HepG2 (cell line): ENCODE results near the gene AADACL4. TPM values are rescaled to one million over a fixed set of nuclear protein-coding genes. Genes with fewer than 3 reads are reported as not detected.

ENCODE experiments used
- ATAC-seq: fragments of 200-7000 bp; cut with Tn5 transposase; 3 replicates; pipeline ENCODE4 v1.9.1; 2020; ENCODE audit warnings: mild to moderate bottlenecking, moderate library complexity
- BruUV-seq: library from RNA; stranded (reverse); fragments of 400-500 nt; replicated peaks from 2 replicates; lab custom pipeline; 2021; lab: Mats Ljungman, UMichigan
- CTCF ChIA-PET: fragments of 300-600 bp; formaldehyde crosslinking; extraction: SDS; loops from one replicate; lab custom pipeline; 2021; ENCODE audit warnings: low total read pairs, inconsistent platforms, low intra/inter-chr PET ratio; lab: Yijun Ruan, JAX
- POLR2A ChIA-PET: fragments of 350-600 bp; sonication (Branson Sonifier 250); formaldehyde crosslinking; loops from one replicate; lab custom pipeline; 2020; ENCODE audit warnings: antibody characterized with exemption, inconsistent platforms; lab: Yijun Ruan, JAX
- DNase-seq: peaks from one replicate; pipeline ENCODE4 v3.0.0-alpha.2; 2015; ENCODE audit warnings: low spot score
- FAIRE-seq: peaks from 3 replicates; lab custom pipeline; 2011; peaks lifted over from hg19 to GRCh38; lab: Jason Lieb, UNC
- H2AFZ ChIP-seq: one replicate; pipeline ENCODE4 v1.6.1; 2011; ENCODE audit warnings: low read length, inconsistent platforms
- H3K27ac ChIP-seq: fragments of 300-600 bp; 3 replicates; pipeline ENCODE4 v1.8.0; 2011; ENCODE audit warnings: mixed run types, mild to moderate bottlenecking, mixed read lengths, low read length, inconsistent platforms; ENCODE audit not compliant: insufficient read depth; ENCODE audit errors: extremely low read length
- H3K27me3 ChIP-seq, 2 experiments: fragments of 200-600 bp in 1 of 2; 2 replicates in 1 of 2; 3 replicates in 1 of 2; pipeline versions ENCODE4 v1.6.0 to v1.8.0; 2011; ENCODE audit warnings: low read length in 2 of 2, mild to moderate bottlenecking in 2 of 2, moderate library complexity in 2 of 2, inconsistent platforms in 1 of 2; ENCODE audit not compliant: insufficient read depth in 2 of 2, control insufficient read depth in 1 of 2
- H3K36me3 ChIP-seq, 2 experiments: fragments of 200-600 bp in 1 of 2; replicated peaks in 1 of 2; 2 replicates in 1 of 2; 3 replicates in 1 of 2; pipeline versions ENCODE4 v1.5.1 to v1.8.0; 2011; ENCODE audit warnings: low read length in 2 of 2, inconsistent platforms in 1 of 2; ENCODE audit not compliant: insufficient read depth in 2 of 2, control insufficient read depth in 1 of 2
- H3K4me1 ChIP-seq: 2 replicates; pipeline ENCODE4 v1.5.1; 2012; ENCODE audit warnings: low read length, inconsistent platforms; ENCODE audit not compliant: insufficient read depth
- H3K4me2 ChIP-seq: 2 replicates; pipeline ENCODE4 v1.6.0; 2011; ENCODE audit warnings: low read depth, low read length, inconsistent platforms
- H3K4me3 ChIP-seq, 3 experiments: fragments of 200-600 bp in 1 of 3; sonication (generic), shearing (Covaris generic) in 1 of 3; replicated peaks in 1 of 3; 2 replicates each; pipeline ENCODE4 v1.5.1; 2011 to 2016; ENCODE audit warnings: low read length in 3 of 3, inconsistent platforms in 2 of 3, low read depth in 2 of 3, mild to moderate bottlenecking in 2 of 3, control low read depth in 1 of 3, mixed read lengths in 1 of 3; ENCODE audit not compliant: insufficient read depth in 1 of 3
- H3K79me2 ChIP-seq: one replicate; pipeline ENCODE4 v1.6.1; 2011; ENCODE audit warnings: low read length, inconsistent platforms; ENCODE audit not compliant: insufficient read depth
- H3K9ac ChIP-seq: 2 replicates; pipeline ENCODE4 v1.6.0; 2011; ENCODE audit warnings: mild to moderate bottlenecking, low read depth, low read length, inconsistent platforms; ENCODE audit not compliant: insufficient read depth
- H3K9me3 ChIP-seq: 2 replicates; pipeline ENCODE4 v1.5.1; 2012; ENCODE audit warnings: mild to moderate bottlenecking, low read length
- H4K20me1 ChIP-seq: 2 replicates; pipeline ENCODE4 v1.6.0; 2011; ENCODE audit warnings: inconsistent platforms, mild to moderate bottlenecking, low read length, moderate library complexity; ENCODE audit not compliant: insufficient read depth
- AGO2 ChIP-seq: fragments of 200-400 bp; formaldehyde crosslinking; optimal IDR thresholded peaks from 2 replicates; pipeline ENCODE3; 2017; ENCODE audit warnings: mild to moderate bottlenecking, low read depth, low read length, moderate library complexity
- ELF3 ChIP-seq: IDR thresholded peaks from 2 replicates; pipeline ENCODE4 v1.6.1; 2016; ENCODE audit warnings: missing genetic modification reagents, missing compliant biosample characterization
- MBNL3 ChIP-seq: fragments of 250-450 bp; sonication (Bioruptor Pico); conservative IDR thresholded peaks from 2 replicates; pipeline ENCODE4 v1.8.0; 2022; ENCODE audit warnings: mild to moderate bottlenecking, inconsistent platforms
- POLR2A ChIP-seq, 2 experiments: IDR thresholded peaks; 2 replicates each; pipeline ENCODE4 v1.6.1; 2011; ENCODE audit warnings: low read depth in 2 of 2, low read length in 2 of 2, mild to moderate bottlenecking in 1 of 2, moderate library complexity in 1 of 2; ENCODE audit not compliant: insufficient read depth in 1 of 2
- RBFOX2 ChIP-seq: fragments of 200-400 bp; formaldehyde crosslinking; IDR thresholded peaks from 2 replicates; pipeline ENCODE4 v1.6.1; 2017; ENCODE audit warnings: low read depth, mild to moderate bottlenecking, low read length
- SOX13 ChIP-seq, 3 experiments: fragments of 450-650 bp in 1 of 3; sonication (generic) in 1 of 3; formaldehyde crosslinking in 1 of 3; IDR thresholded peaks in 2 of 3; conservative IDR thresholded peaks in 1 of 3; 2 replicates each; pipeline versions ENCODE4 v1.5.0 to v1.6.1; 2016 to 2020; ENCODE audit warnings: antibody characterized with exemption in 1 of 3, mild to moderate bottlenecking in 1 of 3, missing compliant biosample characterization in 1 of 3, missing genetic modification reagents in 1 of 3, moderate library complexity in 1 of 3
- ZBTB20 ChIP-seq: sonication (generic); formaldehyde crosslinking; IDR thresholded peaks from 2 replicates; pipeline ENCODE4 v1.8.1; 2023; ENCODE audit warnings: missing genetic modification reagents, low read depth, mild to moderate bottlenecking, borderline replicate concordance
- ZFP1 ChIP-seq: IDR thresholded peaks from 2 replicates; pipeline ENCODE4 v1.6.1; 2016
- ZFP36 ChIP-seq: fragments of 150-350 bp; IDR thresholded peaks from 2 replicates; pipeline ENCODE4 v1.6.1; 2018; ENCODE audit warnings: borderline replicate concordance, low read length, low read depth; ENCODE audit not compliant: partially characterized antibody
- ZFY ChIP-seq: sonication (generic); formaldehyde crosslinking; IDR thresholded peaks from 2 replicates; pipeline ENCODE4 v1.4.0; 2020; ENCODE audit warnings: missing genetic modification reagents
- ZNF33A ChIP-seq: sonication (generic); formaldehyde crosslinking; IDR thresholded peaks from 2 replicates; pipeline ENCODE4 v1.5.1; 2020; ENCODE audit warnings: missing genetic modification reagents, mild to moderate bottlenecking, moderate library complexity, borderline replicate concordance
- ZNF343 ChIP-seq: sonication (generic); formaldehyde crosslinking; IDR thresholded peaks from 2 replicates; pipeline ENCODE4 v1.4.0; 2020; ENCODE audit warnings: mild to moderate bottlenecking, missing genetic modification reagents
- ZNF567 ChIP-seq: sonication (generic); formaldehyde crosslinking; IDR thresholded peaks from 2 replicates; pipeline ENCODE4 v1.8.1; 2023; ENCODE audit warnings: mild to moderate bottlenecking, missing genetic modification reagents, borderline replicate concordance
- ZNF569 ChIP-seq: sonication (generic); formaldehyde crosslinking; IDR thresholded peaks from 2 replicates; pipeline ENCODE4 v1.5.0; 2020; ENCODE audit warnings: mild to moderate bottlenecking, missing genetic modification reagents, moderate library complexity, borderline replicate concordance
- WGBS: methylation state at CpG from one replicate; pipeline ENCODE4 v1.1.6; 2017; ENCODE audit warnings: low lambda C conversion rate; 5-methylcytosine and 5-hydroxymethylcytosine counted together
- in situ Hi-C: cut with HindIII; loops from 2 replicates; pipeline ENCODE4 v1.10.0; 2017; ENCODE audit warnings: low pct_unique_long_range_greater_than_20kb; ENCODE audit not compliant: extremely low pct_ligation_motif_present
- intact Hi-C: fragments of 100-400 bp; cut with micrococcal nuclease; formaldehyde crosslinking; loops from one replicate; pipeline ENCODE4 v1.10.0; 2022; ENCODE audit not compliant: unreplicated experiment
- polyA plus RNA-seq, 8 experiments: library from polyadenylated mRNA; depleted of rRNA in 3 of 8; stranded (reverse) in 7 of 8; unstranded in 1 of 8; fragments of >200 nt; fragmentation: Illumina TruSeq in 4 of 8; extraction: Trizol in 4 of 8; gene quantifications; 2 replicates each; pipeline versions ENCODE4 v1.2.1 to v1.2.3, GENCODE V29; 2011 to 2016; ENCODE audit warnings: low read depth in 4 of 8, missing spikeins in 1 of 8, mixed read lengths in 1 of 8; ENCODE audit not compliant: insufficient read depth in 1 of 8
- total RNA-seq, 5 experiments: library from RNA; depleted of rRNA; stranded (reverse); fragments of >200 nt; fragmentation: Illumina TruSeq; extraction: Trizol; gene quantifications; 2 replicates each; pipeline ENCODE4 v1.2.3, GENCODE V29; 2016; ENCODE audit warnings: low read depth in 1 of 5
- TF ChIP-seq, protein P1 (sequence below): sonication (generic); formaldehyde crosslinking; IDR thresholded peaks from 2 replicates; pipeline ENCODE4 v1.4.0; 2020; ENCODE audit warnings: mild to moderate bottlenecking, low read depth, missing genetic modification reagents

AADACL4 gene
- total and polyA plus RNA-seq, 2 of the 13 experiments (the other 11 are each of a cell fraction or from before 2014, with no cell fraction given), result not detected

GRCh38 chr1:12604986-12605385 lies 38.9 kb upstream of the AADACL4 start:
- peaks cover 96% of the 10 kb centered on the region for H3K4me1 ChIP-seq
- WGBS, result 96% methylated on average over 9 of the region's 9 CpGs
- H4K20me1 ChIP-seq, result peaks cover 91% of the 10 kb centered on the region
- no peak overlapping the region for H2AFZ ChIP-seq
- no peaks in the 10 kb centered on the region for H3K9me3 ChIP-seq
- peaks cover 11 to 41% of the 10 kb centered on the region in 2 experiments for H3K36me3 ChIP-seq
- FAIRE-seq, result no peak
- H3K27me3 ChIP-seq, result no peaks in the 10 kb centered on the region
- H3K79me2 ChIP-seq, result peaks cover 81% of the 10 kb centered on the region
- ATAC-seq, result no peak
- no peak overlapping the region for H3K4me3 ChIP-seq
- in situ Hi-C loops (no loop called here), intact Hi-C loops (loop anchor here (1.0 kb wide), 1 partner anchor 11 kb away; no protein-coding TSS in a partner anchor)
- TF ChIP-seq ZFP1 (no peak), RBFOX2 (no peak), AGO2 (peak; percentile 24), POLR2A (IDR thresholded peaks at IDR 0.05; ENCODE audit: insufficient read depth in 1 of 2, low read depth in 2 of 2, low read length in 2 of 2) (peak in 1 of 2 experiments; percentile 30; a peak in 1 of 4 replicates)
- no TSS peak for BruUV-seq
- POLR2A ChIA-PET, result interaction anchor here (1.0 to 17.4 kb wide), 6 partner anchors 12 to 249 kb away, joined by 3 to 357 read pairs (median 5); partner anchors contain the start of gene DHRS3
- CTCF ChIA-PET, result no interaction called here
- H3K27ac ChIP-seq, result no peak overlapping the region
- H3K9ac ChIP-seq, result no peak overlapping the region
- DNase-seq, result no peak
- no peak overlapping the region for H3K4me2 ChIP-seq

DNA sequence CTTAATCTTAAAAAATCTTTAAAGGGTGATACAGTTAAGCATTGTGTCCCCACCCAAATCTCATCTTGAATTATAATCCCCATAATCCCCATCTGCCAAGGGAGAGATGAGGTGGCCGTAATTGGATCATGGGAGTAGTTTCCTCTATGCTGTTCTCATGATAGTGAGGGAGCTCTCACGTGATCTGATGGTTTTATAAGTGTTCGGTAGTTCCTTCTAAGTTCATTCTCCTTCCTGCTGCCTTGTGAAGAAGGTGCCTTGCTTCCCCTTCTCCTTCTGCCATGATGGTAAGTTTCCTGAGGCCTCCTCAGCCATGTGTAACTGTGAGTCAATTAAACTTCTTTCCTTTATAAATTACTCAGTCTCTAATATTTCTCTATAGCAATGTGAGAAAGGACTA lies 36.6 kb upstream of the AADACL4 start:
- ATAC-seq, result no peak

More for the DNA sequence above, 36.6 kb upstream of the AADACL4 start:
- Histone ChIP-seq H3K27me3 (no peaks in the 10 kb centered on the region), H3K4me1 (peaks cover 94% of the 10 kb centered on the region), H3K9ac (no peak overlapping the region), H3K79me2 (peaks cover 72% of the 10 kb centered on the region), H3K4me2 (no peak overlapping the region), H4K20me1 (peaks cover 89% of the 10 kb centered on the region), H3K4me3 (no peak overlapping the region), H3K9me3 (no peaks in the 10 kb centered on the region), H2AFZ (no peak overlapping the region), H3K36me3 (peaks cover 12 to 53% of the 10 kb centered on the region in 2 experiments), H3K27ac (no peak overlapping the region)
- FAIRE-seq (no peak), DNase-seq (no peak)
- TF ChIP-seq ELF3 (CRISPR knock-in tag) (no peak), ZFP36 (no peak), ZNF33A (CRISPR knock-in tag) (no peak), ZNF567 (CRISPR knock-in tag) (no peak), ZNF569 (no peak), ZFY (no peak), SOX13 (IDR thresholded peaks at IDR 0.05) (no peak), SOX13 (CRISPR knock-in tag; conservative IDR thresholded peaks at IDR 0.05 in 1 of 2, IDR thresholded peaks at IDR 0.05 in 1 of 2) (no peak), ZNF343 (no peak), ZBTB20 (CRISPR knock-in tag) (no peak), MBNL3 (CRISPR knock-in tag) (no peak)
- TF ChIP-seq, protein P1, sequence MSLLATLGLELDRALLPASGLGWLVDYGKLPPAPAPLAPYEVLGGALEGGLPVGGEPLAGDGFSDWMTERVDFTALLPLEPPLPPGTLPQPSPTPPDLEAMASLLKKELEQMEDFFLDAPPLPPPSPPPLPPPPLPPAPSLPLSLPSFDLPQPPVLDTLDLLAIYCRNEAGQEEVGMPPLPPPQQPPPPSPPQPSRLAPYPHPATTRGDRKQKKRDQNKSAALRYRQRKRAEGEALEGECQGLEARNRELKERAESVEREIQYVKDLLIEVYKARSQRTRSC (CRISPR knock-in tag), result no peak
- 98% methylated on average over 3 of the region's 3 CpGs for WGBS
- ChIA-PET POLR2A (interaction anchor here (17.4 kb wide), 1 partner anchor 10 kb away, joined by 357 read pairs; the partner anchor contains the start of gene DHRS3), CTCF (no interaction called here)
- no TSS peak for BruUV-seq
- intact Hi-C loops, result no loop called here
- in situ Hi-C loops, result no loop called here
